ENCODE measurements around the gene KCNJ4.
A peak's percentile ranks its signal among the peaks of the same experiment; 100 is the strongest.

Gene KCNJ4

GRCh38 chr22:38469306-38469781 lies 14.3 kb upstream of the KCNJ4 start:
- no peak for DNase-seq

GRCh38 chr22:38468443-38469305 lies 13.7 kb upstream of the KCNJ4 start:
- no peak for DNase-seq

- no peak for DNase-seq
Measured at GRCh38 chr22:38467904-38468442, 13.0 kb upstream of the KCNJ4 start, which contains the start of gene KDELR3. Gene KDELR3, plus strand, starts transcription at chr22:38468096. Its CDS starts 138 bp downstream, at chr22:38468234.

GRCh38 chr22:38467438-38467903 lies 12.5 kb upstream of the KCNJ4 start:
- DNase-seq = no peak

- no peak for DNase-seq
Measured at GRCh38 chr22:38465673-38466490, 10.9 kb upstream of the KCNJ4 start.

GRCh38 chr22:38464992-38465672 lies 10.1 kb upstream of the KCNJ4 start:
- no peak for DNase-seq

GRCh38 chr22:38462960-38463784 lies 8.2 kb upstream of the KCNJ4 start:
- DNase-seq = peak; percentile 24

- DNase-seq = peak; percentile 82
Measured at GRCh38 chr22:38461414-38462081, 6.5 kb upstream of the KCNJ4 start.

GRCh38 chr22:38461057-38461413 lies 6.0 kb upstream of the KCNJ4 start:
- DNase-seq = no peak

GRCh38 chr22:38460426-38460840 lies 5.4 kb upstream of the KCNJ4 start:
- no peak for DNase-seq

GRCh38 chr22:38456841-38457699 lies 2.1 kb upstream of the KCNJ4 start:
- DNase-seq = no peak

GRCh38 chr22:38456272-38456835 lies 1.4 kb upstream of the KCNJ4 start:
- DNase-seq = no peak

GRCh38 chr22:38455530-38456271 lies 702 bp upstream of the KCNJ4 start:
- DNase-seq = no peak

GRCh38 chr22:38454353-38455075 lies 485 bp downstream of the KCNJ4 start:
- no peak for DNase-seq

- no peak for DNase-seq
Measured at GRCh38 chr22:38453996-38454352, 1.0 kb downstream of the KCNJ4 start.

GRCh38 chr22:38453066-38453672 lies 1.8 kb downstream of the KCNJ4 start:
- DNase-seq = no peak

- DNase-seq = no peak
Measured at GRCh38 chr22:38452373-38453065, 2.5 kb downstream of the KCNJ4 start.
